Measurements from ENCODE around the gene DDB1.

The DDB1 gene

GRCh38 chr11:61349189-61349751 is 16.4 kb upstream of the DDB1 start:
- no peak overlapping the region for H3K4me3 ChIP-seq (ENCODE audit: low read length)
- DNase-seq (ENCODE audit: low read depth) = no peak
- TF ChIP-seq, protein P1, sequence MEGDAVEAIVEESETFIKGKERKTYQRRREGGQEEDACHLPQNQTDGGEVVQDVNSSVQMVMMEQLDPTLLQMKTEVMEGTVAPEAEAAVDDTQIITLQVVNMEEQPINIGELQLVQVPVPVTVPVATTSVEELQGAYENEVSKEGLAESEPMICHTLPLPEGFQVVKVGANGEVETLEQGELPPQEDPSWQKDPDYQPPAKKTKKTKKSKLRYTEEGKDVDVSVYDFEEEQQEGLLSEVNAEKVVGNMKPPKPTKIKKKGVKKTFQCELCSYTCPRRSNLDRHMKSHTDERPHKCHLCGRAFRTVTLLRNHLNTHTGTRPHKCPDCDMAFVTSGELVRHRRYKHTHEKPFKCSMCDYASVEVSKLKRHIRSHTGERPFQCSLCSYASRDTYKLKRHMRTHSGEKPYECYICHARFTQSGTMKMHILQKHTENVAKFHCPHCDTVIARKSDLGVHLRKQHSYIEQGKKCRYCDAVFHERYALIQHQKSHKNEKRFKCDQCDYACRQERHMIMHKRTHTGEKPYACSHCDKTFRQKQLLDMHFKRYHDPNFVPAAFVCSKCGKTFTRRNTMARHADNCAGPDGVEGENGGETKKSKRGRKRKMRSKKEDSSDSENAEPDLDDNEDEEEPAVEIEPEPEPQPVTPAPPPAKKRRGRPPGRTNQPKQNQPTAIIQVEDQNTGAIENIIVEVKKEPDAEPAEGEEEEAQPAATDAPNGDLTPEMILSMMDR (conservative IDR thresholded peaks at IDR 0.05; ENCODE audit: low read length) = no peak

DNA sequence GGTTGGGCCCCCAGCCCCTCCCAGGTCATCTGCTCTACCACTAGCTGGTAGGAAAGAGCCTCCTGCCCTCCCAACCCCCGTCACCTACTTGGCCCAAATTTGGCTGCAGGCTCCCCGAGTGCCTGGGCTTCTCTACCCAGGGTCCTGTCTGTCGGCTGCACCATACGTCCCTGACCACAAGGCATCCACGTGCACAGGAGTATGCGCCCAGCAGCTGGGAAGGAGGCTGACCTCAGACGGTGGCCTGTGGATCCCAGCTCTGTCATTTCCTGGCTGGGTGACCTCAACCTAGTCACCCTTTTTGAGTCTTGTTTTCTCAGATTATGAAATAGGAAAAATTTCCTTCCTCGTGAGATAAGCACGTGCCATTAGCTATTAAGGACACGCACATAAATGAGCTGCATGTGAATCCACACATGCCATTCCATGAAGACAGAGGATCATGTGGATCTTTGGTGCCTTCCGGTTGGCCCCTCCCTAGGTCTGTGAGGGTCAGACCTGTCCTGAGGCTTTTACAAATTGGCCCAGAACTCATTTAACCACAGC is 15.1 kb upstream of the DDB1 start:
- TF ChIP-seq, protein P1 (conservative IDR thresholded peaks at IDR 0.05; ENCODE audit: low read length) = no peak
- H3K4me3 ChIP-seq (ENCODE audit: low read length) = no peak overlapping the region
- DNase-seq (ENCODE audit: low read depth) = no peak

DNA sequence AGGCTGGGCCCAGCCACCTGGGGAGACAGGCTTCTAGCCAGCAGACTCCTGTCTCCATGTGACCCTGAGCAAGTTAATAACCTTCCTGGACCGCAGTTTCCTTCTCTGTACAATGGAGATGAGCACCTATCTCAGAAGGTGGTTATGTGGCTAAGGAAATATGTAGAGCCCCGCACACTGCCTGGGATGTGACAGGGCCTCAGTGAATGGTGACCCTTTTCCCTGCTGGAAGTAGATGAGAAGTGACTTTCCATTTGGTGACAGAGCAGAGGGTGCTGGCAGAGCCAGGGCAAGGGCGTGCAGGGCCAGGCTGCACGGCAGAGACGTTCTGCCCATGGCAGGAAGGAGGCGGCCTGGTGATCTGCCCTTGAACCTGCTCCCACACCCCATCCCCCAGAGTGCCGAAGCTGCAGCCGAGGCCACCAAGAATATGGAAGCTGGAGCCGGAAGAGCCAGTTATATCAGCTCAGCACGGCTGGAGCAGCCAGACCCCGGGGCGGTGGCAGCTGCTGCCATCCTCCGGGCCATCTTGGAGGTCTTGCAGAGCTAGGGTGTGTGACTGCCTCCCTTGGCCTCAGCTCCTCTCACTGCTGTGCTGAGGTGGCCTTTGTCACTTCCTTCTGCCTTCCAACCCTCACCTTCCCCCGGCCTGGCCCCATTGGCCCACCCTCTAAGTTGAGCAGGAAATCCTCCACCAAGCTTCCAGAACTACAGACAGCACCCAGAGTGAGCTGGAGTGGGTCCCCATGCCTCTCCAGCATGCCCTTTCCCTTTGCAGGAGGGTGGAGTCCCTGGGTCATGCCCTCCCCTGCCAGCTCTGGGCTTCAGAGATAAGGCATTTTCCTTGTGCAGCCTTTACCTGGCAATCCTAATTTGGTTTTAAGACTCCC is 13.3 kb upstream of the DDB1 start:
- no peak for DNase-seq (ENCODE audit: low read depth)
- H3K4me3 ChIP-seq (ENCODE audit: low read length) = no peak overlapping the region
- TF ChIP-seq, protein P1 (conservative IDR thresholded peaks at IDR 0.05; ENCODE audit: low read length) = no peak

DNA sequence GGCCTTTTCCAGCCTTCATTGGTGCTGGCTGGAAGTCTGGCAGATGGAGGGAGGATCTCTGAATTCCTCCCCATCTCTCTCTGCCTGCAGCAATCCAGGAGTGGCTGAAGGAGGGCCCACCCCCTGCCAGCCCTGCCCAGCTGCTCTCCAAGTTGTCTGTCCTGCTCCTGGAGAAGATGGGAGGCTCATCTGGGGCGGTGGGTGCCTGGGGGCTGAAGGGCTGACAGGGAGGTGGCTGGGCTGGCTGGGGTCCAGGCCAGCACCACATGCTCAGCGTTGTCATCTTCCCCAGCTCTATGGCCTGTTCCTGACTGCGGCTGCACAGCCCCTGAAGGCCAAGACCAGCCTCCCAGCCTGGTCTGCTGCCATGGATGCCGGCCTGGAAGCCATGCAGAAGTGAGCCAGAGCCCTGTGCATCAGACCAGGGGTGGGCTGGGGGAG is 12.3 kb upstream of the DDB1 start:
- no peak overlapping the region for H3K4me3 ChIP-seq (ENCODE audit: low read length)
- TF ChIP-seq, protein P1 (conservative IDR thresholded peaks at IDR 0.05; ENCODE audit: low read length) = no peak

DNA sequence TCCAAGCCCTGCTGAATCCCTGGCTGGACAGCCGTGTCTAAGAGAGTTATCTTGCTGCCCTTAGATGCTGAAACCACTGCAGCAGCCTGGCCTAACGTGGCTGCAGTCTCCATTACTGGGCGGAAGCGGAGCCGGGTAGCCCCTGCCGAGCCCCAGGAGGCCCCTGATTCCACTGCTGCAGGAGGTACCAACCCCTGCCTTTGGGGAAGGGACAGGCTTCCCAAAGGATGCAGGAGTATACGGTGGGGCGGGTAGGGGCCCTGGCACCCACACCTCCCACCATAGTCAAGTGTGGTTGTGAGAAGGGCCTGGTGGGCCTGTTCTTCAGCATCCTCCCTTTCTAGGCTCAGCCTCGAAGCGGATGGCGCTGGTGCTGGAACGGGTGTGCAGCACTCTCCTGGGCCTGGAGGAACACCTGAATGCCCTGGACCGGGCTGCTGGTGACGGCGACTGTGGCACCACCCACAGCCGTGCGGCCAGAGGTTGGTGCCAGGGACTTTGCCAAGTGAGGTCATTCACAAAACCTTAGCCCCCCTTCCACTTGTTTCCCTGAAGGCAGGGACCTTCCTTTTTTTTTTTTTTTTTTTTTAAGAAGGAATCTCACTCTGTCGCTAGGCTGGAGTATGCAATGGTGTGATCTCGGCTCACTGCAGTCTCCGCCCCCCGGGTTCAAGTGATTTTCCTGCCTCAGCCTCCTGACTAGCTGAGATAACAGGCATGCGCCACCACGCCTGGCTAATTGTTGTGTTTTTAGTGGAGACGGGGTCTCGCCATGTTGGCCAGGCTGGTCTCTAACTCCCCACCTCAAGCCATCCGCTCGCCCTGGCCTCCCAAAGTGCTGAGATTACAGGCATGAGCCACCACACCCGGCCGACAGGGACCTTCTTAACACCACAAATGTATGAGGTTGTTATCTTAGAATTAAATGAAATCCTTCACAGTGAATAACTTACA is 11.2 kb upstream of the DDB1 start:
- H3K4me3 ChIP-seq (ENCODE audit: low read length) = no peak overlapping the region
- TF ChIP-seq, protein P1 (conservative IDR thresholded peaks at IDR 0.05; ENCODE audit: low read length) = no peak

More for the DNA sequence above, 12.3 kb upstream of the DDB1 start:
- DNase-seq (ENCODE audit: low read depth) = peak; percentile 32

GRCh38 chr11:61342207-61342803 is 9.4 kb upstream of the DDB1 start:
- no peak for DNase-seq (ENCODE audit: low read depth)
- H3K4me3 ChIP-seq (ENCODE audit: low read length) = no peak overlapping the region
- TF ChIP-seq, protein P1 (conservative IDR thresholded peaks at IDR 0.05; ENCODE audit: low read length) = no peak

More for the DNA sequence above, 11.2 kb upstream of the DDB1 start:
- no peak for DNase-seq (ENCODE audit: low read depth)

Measured in AG10803 (cell line).